Measurements from ENCODE around the gene DGKB.

DGKB gene

GRCh38 chr7:14894826-14895225 lies 7.7 kb downstream of the DGKB start:
- TF ChIP-seq CTCF (conservative IDR thresholded peaks at IDR 0.05; ENCODE audit: low read length): no peak
- H3K4me3 ChIP-seq (ENCODE audit: low read length): no peak overlapping the region
- DNase-seq (ENCODE audit: low read depth): no peak

GRCh38 chr7:14892961-14893360 lies 9.6 kb downstream of the DGKB start:
- TF ChIP-seq CTCF (conservative IDR thresholded peaks at IDR 0.05; ENCODE audit: low read length): no peak
- no peak for DNase-seq (ENCODE audit: low read depth)
- no peak overlapping the region for H3K4me3 ChIP-seq (ENCODE audit: low read length)

DNA sequence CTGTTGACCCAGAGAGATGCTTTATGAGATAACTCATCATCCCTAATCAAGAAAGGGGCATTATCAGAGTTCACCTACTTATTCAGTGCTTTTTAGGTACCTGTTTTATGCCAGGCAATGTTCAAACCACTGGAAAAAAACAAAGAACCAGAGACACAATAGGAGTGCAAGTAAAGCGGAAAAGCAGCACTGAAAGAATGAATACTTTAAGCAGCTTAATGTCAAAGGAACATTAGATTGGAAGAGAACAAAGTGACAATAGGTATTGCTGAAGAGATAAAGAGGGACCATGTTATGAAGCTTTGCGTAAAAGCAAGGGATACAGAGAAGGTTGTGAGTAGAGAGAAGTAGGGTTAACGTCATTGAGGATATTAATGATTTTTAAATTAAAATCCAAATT lies 11.3 kb downstream of the DGKB start:
- no peak for DNase-seq (ENCODE audit: low read depth)
- no peak overlapping the region for H3K4me3 ChIP-seq (ENCODE audit: low read length)
- no peak for TF ChIP-seq CTCF (conservative IDR thresholded peaks at IDR 0.05; ENCODE audit: low read length)

- TF ChIP-seq CTCF (conservative IDR thresholded peaks at IDR 0.05; ENCODE audit: low read length): no peak
- no peak overlapping the region for H3K4me3 ChIP-seq (ENCODE audit: low read length)
- DNase-seq (ENCODE audit: low read depth): peak; percentile 4
Measured at GRCh38 chr7:14888962-14889361, 13.6 kb downstream of the DGKB start.

DNA sequence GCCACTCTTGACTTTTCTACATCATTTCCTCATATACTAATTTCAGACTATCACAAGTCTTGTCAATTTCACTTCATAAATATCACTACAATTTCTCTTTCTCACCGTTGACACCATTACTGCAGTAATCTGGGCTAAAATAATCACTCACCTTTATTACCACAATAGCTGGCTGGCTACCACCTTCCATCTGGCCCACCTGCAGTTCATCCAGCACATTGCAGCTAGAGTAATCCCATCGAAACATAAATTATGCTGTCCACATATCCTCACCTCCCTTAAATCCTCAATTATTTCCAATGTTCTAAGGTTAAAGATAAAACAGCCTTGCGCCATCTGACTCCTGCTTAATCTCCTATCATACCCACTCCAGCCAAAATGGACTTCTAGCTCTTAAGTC lies 16.0 kb downstream of the DGKB start:
- DNase-seq (ENCODE audit: low read depth): no peak
- no peak overlapping the region for H3K4me3 ChIP-seq (ENCODE audit: low read length)
- no peak for TF ChIP-seq CTCF (conservative IDR thresholded peaks at IDR 0.05; ENCODE audit: low read length)

DNA sequence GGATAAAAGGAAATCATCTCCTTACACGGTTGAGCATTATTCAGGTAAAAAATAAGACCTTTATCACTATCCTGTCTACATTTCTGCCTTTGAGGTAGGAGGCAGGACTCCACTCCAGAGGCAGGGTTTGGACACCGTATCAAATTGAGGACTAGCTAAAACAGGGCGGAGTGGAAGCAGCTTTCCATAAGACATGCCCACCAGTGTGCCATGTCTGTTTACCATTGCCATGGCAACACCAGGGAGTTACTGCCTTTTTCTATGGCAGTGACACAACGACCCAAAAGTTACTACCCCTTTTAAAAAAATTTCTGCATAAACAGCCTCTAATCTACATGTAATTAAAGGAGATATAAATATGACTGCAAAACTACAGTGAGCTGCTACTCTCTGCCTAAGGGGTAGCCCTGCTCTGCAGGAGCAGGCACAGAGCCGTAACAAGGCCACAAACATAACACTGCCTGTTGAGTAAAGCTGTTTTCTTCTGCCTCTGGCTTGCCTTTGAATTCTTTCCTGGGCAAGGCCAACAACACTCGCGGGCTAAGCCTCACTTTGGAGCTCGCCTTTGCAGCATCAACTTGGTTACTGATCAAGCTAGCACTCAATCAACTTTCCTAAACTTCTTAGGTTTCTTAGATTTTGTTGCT lies 26.5 kb downstream of the DGKB start:
- TF ChIP-seq CTCF (conservative IDR thresholded peaks at IDR 0.05; ENCODE audit: low read length): no peak
- no peak for DNase-seq (ENCODE audit: low read depth)
- no peak overlapping the region for H3K4me3 ChIP-seq (ENCODE audit: low read length)

DNA sequence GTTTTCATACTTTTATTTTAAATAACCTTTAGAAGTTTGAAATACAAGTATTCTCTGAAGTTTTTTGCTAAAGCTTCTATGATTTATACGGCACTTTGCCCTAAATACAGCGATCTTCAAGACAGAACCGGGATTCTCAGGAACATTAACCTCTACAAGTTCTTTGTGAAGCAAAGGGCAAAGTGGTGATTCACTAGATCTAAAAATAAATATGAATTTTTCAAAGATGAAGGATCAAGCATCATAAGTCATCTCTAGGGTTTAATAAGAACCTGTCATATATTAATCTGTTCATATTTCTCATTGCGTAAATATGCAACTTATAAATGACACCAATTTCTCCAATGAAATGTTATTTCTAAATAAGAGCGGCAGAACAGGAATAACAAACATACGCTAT lies 30.7 kb downstream of the DGKB start:
- TF ChIP-seq CTCF (conservative IDR thresholded peaks at IDR 0.05; ENCODE audit: low read length): no peak
- no peak for DNase-seq (ENCODE audit: low read depth)
- H3K4me3 ChIP-seq (ENCODE audit: low read length): no peak overlapping the region
